Loucy (cell line): Measurements from ENCODE around the gene FAR2.

ENCODE experiments used
- EZH2phosphoT487 ChIP-seq: fragments of 200-600 bp; IDR thresholded peaks from 2 replicates; pipeline ENCODE4 v1.6.1; 2018; ENCODE audit warnings: antibody characterized with exemption, mild to moderate bottlenecking, moderate library complexity, borderline replicate concordance
- TF ChIP-seq, protein P1 (sequence below): fragments of 200-600 bp; sonication (generic); conservative IDR thresholded peaks from 2 replicates; pipeline ENCODE4 v1.5.1; 2014; ENCODE audit warnings: mild to moderate bottlenecking, antibody characterized with exemption, low read length

DNA sequence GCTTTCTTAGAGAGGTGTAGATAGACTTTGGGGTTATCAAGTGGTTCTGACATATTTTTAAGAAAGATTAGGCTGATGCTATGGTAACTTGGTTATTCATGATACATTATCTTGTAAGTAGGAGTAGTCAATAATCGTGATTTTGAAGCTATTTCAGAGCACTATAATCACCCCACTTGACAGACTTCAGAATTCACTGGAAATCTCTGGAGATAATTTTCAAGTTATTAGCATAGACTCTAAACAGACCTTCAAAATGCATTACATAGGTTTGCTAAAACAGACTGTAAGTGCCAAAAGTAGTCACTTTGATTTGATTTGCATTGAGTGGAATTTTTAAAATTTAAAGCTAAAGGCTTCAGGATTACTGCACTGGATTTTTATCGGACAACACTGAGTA, 157.6 kb downstream of the FAR2 start:
- TF ChIP-seq, protein P1, sequence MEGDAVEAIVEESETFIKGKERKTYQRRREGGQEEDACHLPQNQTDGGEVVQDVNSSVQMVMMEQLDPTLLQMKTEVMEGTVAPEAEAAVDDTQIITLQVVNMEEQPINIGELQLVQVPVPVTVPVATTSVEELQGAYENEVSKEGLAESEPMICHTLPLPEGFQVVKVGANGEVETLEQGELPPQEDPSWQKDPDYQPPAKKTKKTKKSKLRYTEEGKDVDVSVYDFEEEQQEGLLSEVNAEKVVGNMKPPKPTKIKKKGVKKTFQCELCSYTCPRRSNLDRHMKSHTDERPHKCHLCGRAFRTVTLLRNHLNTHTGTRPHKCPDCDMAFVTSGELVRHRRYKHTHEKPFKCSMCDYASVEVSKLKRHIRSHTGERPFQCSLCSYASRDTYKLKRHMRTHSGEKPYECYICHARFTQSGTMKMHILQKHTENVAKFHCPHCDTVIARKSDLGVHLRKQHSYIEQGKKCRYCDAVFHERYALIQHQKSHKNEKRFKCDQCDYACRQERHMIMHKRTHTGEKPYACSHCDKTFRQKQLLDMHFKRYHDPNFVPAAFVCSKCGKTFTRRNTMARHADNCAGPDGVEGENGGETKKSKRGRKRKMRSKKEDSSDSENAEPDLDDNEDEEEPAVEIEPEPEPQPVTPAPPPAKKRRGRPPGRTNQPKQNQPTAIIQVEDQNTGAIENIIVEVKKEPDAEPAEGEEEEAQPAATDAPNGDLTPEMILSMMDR, result no peak
- no peak for TF ChIP-seq EZH2phosphoT487
